GM12874 (cell line): ENCODE results near the gene ATP6V1G3.

Experiments used
- CTCF ChIP-seq: IDR thresholded peaks from 2 replicates; pipeline ENCODE4 v1.5.1; 2011; ENCODE audit warnings: low read depth, mild to moderate bottlenecking, control low read depth, low read length, moderate library complexity; ENCODE audit not compliant: insufficient read depth

Gene ATP6V1G3

GRCh38 chr1:198517623-198518199 is 22.8 kb downstream of the ATP6V1G3 start:
- TF ChIP-seq CTCF: no peak

GRCh38 chr1:198500096-198500495 is 40.4 kb downstream of the ATP6V1G3 start:
- TF ChIP-seq CTCF: no peak

GRCh38 chr1:198499588-198499987 is 40.9 kb downstream of the ATP6V1G3 start:
- TF ChIP-seq CTCF: no peak

- TF ChIP-seq CTCF: no peak
Measured at GRCh38 chr1:198498881-198499280, 41.6 kb downstream of the ATP6V1G3 start.

GRCh38 chr1:198498103-198498385 is 42.4 kb downstream of the ATP6V1G3 start:
- no peak for TF ChIP-seq CTCF

- no peak for TF ChIP-seq CTCF
Measured at GRCh38 chr1:198497326-198498102, 43.0 kb downstream of the ATP6V1G3 start.

- no peak for TF ChIP-seq CTCF
Measured at GRCh38 chr1:198496216-198497143, 44.0 kb downstream of the ATP6V1G3 start.
